Measurements from ENCODE around the gene NR2E1. TPM values are rescaled to one million over a fixed set of nuclear protein-coding genes. Genes with fewer than 3 reads are reported as not detected.

The NR2E1 gene
- polyA plus RNA-seq, 1 of the 3 experiments (the other 2 are of a cell fraction): not detected

GRCh38 chr6:108123946-108124345 is 41.9 kb upstream of the NR2E1 start:
- TF ChIP-seq GATA2 (CRISPR knock-in tag; IDR thresholded peaks at IDR 0.05): no peak
- no peak for TF ChIP-seq RXRA (IDR thresholded peaks at IDR 0.05; ENCODE audit: borderline replicate concordance, low read depth)
- TF ChIP-seq FOXM1 (IDR thresholded peaks at IDR 0.05; ENCODE audit: low read depth): no peak
- TF ChIP-seq TCF12 (IDR thresholded peaks at IDR 0.05): no peak
- no peak for TF ChIP-seq JUND (IDR thresholded peaks at IDR 0.05)
- no peak for TF ChIP-seq CHD2 (IDR thresholded peaks at IDR 0.05; ENCODE audit: low read length, partially characterized antibody)
- TF ChIP-seq FOSL2 (IDR thresholded peaks at IDR 0.05; ENCODE audit: borderline replicate concordance, low read depth): no peak
- no peak for TF ChIP-seq TAF1 (IDR thresholded peaks at IDR 0.05; ENCODE audit: borderline replicate concordance, low read depth, low read length)
- no peak for TF ChIP-seq ELF1 (IDR thresholded peaks at IDR 0.05)
- TF ChIP-seq EZH2phosphoT487 (IDR thresholded peaks at IDR 0.05; ENCODE audit: borderline replicate concordance, low read depth): no peak
- no peak for TF ChIP-seq TEAD4 (IDR thresholded peaks at IDR 0.05; ENCODE audit: borderline replicate concordance, insufficient read depth)
- no peak for TF ChIP-seq RAD21 (IDR thresholded peaks at IDR 0.05; ENCODE audit: low read length)
- Histone ChIP-seq H3K9me2 (no peaks in the 10 kb centered on the region), H3K4me3 (ENCODE audit: low read depth in 2 of 2, low read length in 1 of 2) (no peak overlapping the region), H3K4me2 (no peak overlapping the region), H3K9me3 (no peaks in the 10 kb centered on the region), H3K9ac (no peak overlapping the region), H3F3A (replicated peaks; ENCODE audit: insufficient read depth) (no peaks in the 10 kb centered on the region), H3K27ac (ENCODE audit: low read depth in 2 of 2, low read length in 1 of 2) (no peak overlapping the region), H3K4me1 (ENCODE audit: control insufficient read depth in 1 of 2, insufficient read depth in 2 of 2, low read depth in 1 of 2, low read length in 1 of 2) (peaks cover 0 to 5% of the 10 kb centered on the region in 2 experiments; a peak in 2 of 4 replicates), H2AFZ (ENCODE audit: low read depth) (no peak overlapping the region), H4K20me1 (ENCODE audit: insufficient read depth) (no peaks in the 10 kb centered on the region), H3K79me2 (ENCODE audit: insufficient read depth) (no peaks in the 10 kb centered on the region), H3K27me3 (ENCODE audit: insufficient read depth) (peaks cover 5% of the 10 kb centered on the region; the same call in 1 of the 2 replicates), H3K36me3 (replicated peaks in 1 of 2; ENCODE audit: control insufficient read depth in 1 of 2, insufficient read depth in 2 of 2, low read length in 1 of 2) (no peaks in the 10 kb centered on the region)
- ChIA-PET POLR2A (no interaction called here), CTCF (interaction anchor here (2.4 kb wide), 1 partner anchor 9 kb away, joined by 12 read pairs; no protein-coding TSS in a partner anchor)
- DNase-seq: peak; percentile 60
- 67% methylated on average over 6 of the region's 7 CpGs for WGBS (ENCODE audit: low lambda C conversion rate)

DNA sequence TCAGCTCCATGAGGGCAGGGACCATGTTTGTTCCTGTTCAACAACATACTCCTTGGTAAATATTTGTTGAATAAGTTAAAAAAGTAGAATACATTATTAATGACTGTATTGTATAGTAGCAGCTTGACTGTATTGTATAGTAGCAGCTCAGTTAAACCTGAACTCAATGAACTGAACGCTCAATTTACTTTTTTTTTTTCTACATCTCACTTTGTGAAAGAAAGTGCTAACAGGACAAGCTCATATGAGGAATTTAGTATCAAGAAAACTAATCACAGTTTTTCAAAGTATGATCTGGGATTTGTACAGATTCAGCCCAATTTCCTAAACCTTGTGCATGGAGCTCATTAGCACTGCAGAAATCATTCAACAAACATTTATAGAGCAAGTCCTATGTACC is 38.8 kb upstream of the NR2E1 start:
- Histone ChIP-seq H3K27me3 (ENCODE audit: insufficient read depth) (no peaks in the 10 kb centered on the region; the same call in 1 of the 2 replicates), H3K9me2 (no peaks in the 10 kb centered on the region), H3K9me3 (no peaks in the 10 kb centered on the region), H3K36me3 (replicated peaks in 1 of 2; ENCODE audit: control insufficient read depth in 1 of 2, insufficient read depth in 2 of 2, low read length in 1 of 2) (no peaks in the 10 kb centered on the region), H4K20me1 (ENCODE audit: insufficient read depth) (no peaks in the 10 kb centered on the region), H3K79me2 (ENCODE audit: insufficient read depth) (no peaks in the 10 kb centered on the region), H2AFZ (ENCODE audit: low read depth) (no peak overlapping the region), H3K4me3 (ENCODE audit: low read depth in 2 of 2, low read length in 1 of 2) (no peak overlapping the region), H3K4me1 (ENCODE audit: control insufficient read depth in 1 of 2, insufficient read depth in 2 of 2, low read depth in 1 of 2, low read length in 1 of 2) (no peaks in the 10 kb centered on the region; a peak in 1 of 4 replicates), H3K9ac (no peak overlapping the region), H3K27ac (ENCODE audit: low read depth in 2 of 2, low read length in 1 of 2) (no peak overlapping the region), H3F3A (replicated peaks; ENCODE audit: insufficient read depth) (no peaks in the 10 kb centered on the region), H3K4me2 (no peak overlapping the region)
- WGBS (ENCODE audit: low lambda C conversion rate): 85% methylated on average over 1 of the region's 1 CpG
- ChIA-PET POLR2A (no interaction called here), CTCF (interaction anchor here (0.6 to 2.6 kb wide), 3 partner anchors 10 to 14 kb away, joined by 3 to 6 read pairs (median 5); no protein-coding TSS in a partner anchor)
- no peak for DNase-seq
- no peak for TF ChIP-seq MEF2A (IDR thresholded peaks at IDR 0.05; ENCODE audit: borderline replicate concordance, low read depth)
- TF ChIP-seq, protein P1, sequence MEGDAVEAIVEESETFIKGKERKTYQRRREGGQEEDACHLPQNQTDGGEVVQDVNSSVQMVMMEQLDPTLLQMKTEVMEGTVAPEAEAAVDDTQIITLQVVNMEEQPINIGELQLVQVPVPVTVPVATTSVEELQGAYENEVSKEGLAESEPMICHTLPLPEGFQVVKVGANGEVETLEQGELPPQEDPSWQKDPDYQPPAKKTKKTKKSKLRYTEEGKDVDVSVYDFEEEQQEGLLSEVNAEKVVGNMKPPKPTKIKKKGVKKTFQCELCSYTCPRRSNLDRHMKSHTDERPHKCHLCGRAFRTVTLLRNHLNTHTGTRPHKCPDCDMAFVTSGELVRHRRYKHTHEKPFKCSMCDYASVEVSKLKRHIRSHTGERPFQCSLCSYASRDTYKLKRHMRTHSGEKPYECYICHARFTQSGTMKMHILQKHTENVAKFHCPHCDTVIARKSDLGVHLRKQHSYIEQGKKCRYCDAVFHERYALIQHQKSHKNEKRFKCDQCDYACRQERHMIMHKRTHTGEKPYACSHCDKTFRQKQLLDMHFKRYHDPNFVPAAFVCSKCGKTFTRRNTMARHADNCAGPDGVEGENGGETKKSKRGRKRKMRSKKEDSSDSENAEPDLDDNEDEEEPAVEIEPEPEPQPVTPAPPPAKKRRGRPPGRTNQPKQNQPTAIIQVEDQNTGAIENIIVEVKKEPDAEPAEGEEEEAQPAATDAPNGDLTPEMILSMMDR (IDR thresholded peaks at IDR 0.05): no peak
- TF ChIP-seq, protein P2, sequence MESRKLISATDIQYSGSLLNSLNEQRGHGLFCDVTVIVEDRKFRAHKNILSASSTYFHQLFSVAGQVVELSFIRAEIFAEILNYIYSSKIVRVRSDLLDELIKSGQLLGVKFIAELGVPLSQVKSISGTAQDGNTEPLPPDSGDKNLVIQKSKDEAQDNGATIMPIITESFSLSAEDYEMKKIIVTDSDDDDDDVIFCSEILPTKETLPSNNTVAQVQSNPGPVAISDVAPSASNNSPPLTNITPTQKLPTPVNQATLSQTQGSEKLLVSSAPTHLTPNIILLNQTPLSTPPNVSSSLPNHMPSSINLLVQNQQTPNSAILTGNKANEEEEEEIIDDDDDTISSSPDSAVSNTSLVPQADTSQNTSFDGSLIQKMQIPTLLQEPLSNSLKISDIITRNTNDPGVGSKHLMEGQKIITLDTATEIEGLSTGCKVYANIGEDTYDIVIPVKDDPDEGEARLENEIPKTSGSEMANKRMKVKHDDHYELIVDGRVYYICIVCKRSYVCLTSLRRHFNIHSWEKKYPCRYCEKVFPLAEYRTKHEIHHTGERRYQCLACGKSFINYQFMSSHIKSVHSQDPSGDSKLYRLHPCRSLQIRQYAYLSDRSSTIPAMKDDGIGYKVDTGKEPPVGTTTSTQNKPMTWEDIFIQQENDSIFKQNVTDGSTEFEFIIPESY (IDR thresholded peaks at IDR 0.05; ENCODE audit: borderline replicate concordance, low read depth): no peak
- TF ChIP-seq FOXJ3 (CRISPR knock-in tag; IDR thresholded peaks at IDR 0.05): no peak
- no peak for TF ChIP-seq SMC3 (IDR thresholded peaks at IDR 0.05; ENCODE audit: low read depth, low read length)
- TF ChIP-seq, protein P3, sequence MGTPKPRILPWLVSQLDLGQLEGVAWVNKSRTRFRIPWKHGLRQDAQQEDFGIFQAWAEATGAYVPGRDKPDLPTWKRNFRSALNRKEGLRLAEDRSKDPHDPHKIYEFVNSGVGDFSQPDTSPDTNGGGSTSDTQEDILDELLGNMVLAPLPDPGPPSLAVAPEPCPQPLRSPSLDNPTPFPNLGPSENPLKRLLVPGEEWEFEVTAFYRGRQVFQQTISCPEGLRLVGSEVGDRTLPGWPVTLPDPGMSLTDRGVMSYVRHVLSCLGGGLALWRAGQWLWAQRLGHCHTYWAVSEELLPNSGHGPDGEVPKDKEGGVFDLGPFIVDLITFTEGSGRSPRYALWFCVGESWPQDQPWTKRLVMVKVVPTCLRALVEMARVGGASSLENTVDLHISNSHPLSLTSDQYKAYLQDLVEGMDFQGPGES (IDR thresholded peaks at IDR 0.05; ENCODE audit: low read depth, low read length): no peak
- TF ChIP-seq, protein P4, sequence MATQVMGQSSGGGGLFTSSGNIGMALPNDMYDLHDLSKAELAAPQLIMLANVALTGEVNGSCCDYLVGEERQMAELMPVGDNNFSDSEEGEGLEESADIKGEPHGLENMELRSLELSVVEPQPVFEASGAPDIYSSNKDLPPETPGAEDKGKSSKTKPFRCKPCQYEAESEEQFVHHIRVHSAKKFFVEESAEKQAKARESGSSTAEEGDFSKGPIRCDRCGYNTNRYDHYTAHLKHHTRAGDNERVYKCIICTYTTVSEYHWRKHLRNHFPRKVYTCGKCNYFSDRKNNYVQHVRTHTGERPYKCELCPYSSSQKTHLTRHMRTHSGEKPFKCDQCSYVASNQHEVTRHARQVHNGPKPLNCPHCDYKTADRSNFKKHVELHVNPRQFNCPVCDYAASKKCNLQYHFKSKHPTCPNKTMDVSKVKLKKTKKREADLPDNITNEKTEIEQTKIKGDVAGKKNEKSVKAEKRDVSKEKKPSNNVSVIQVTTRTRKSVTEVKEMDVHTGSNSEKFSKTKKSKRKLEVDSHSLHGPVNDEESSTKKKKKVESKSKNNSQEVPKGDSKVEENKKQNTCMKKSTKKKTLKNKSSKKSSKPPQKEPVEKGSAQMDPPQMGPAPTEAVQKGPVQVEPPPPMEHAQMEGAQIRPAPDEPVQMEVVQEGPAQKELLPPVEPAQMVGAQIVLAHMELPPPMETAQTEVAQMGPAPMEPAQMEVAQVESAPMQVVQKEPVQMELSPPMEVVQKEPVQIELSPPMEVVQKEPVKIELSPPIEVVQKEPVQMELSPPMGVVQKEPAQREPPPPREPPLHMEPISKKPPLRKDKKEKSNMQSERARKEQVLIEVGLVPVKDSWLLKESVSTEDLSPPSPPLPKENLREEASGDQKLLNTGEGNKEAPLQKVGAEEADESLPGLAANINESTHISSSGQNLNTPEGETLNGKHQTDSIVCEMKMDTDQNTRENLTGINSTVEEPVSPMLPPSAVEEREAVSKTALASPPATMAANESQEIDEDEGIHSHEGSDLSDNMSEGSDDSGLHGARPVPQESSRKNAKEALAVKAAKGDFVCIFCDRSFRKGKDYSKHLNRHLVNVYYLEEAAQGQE (IDR thresholded peaks at IDR 0.05; ENCODE audit: low read depth, low read length): no peak
- TF ChIP-seq USF1 (IDR thresholded peaks at IDR 0.05; ENCODE audit: borderline replicate concordance, low read depth): no peak
